UCSD-AML1 (cell line): ENCODE data around the gene CLEC16A.
"Not testable (repeated sequence)": the region's sequence is repeated elsewhere in the genome, so short reads cannot be mapped to it uniquely, and the experiment has no call there.

Experiments used
- DNase-seq: peaks from one replicate; lab custom pipeline; 2025; ENCODE audit not compliant: unreplicated experiment; lab: John Stamatoyannopoulos, UW

CLEC16A gene

GRCh38 chr16:10938796-10939648 is 5.3 kb upstream of the CLEC16A start:
- DNase-seq: no peak

GRCh38 chr16:10939649-10940234 is 4.6 kb upstream of the CLEC16A start:
- no peak for DNase-seq

GRCh38 chr16:10940501-10941079 is 3.8 kb upstream of the CLEC16A start:
- no peak for DNase-seq

- no peak for DNase-seq
Observed at GRCh38 chr16:10941127-10941933, 3.0 kb upstream of the CLEC16A start.

- DNase-seq: not testable (repeated sequence)
Observed at GRCh38 chr16:10941935-10942351, 2.4 kb upstream of the CLEC16A start.

GRCh38 chr16:10942352-10943063 is 1.9 kb upstream of the CLEC16A start, which contains the start of gene DEXI:
Gene DEXI, minus strand, starts transcription at chr16:10942468. Its CDS starts 463 bp downstream, at chr16:10942005.
- DNase-seq: peak; percentile 95

GRCh38 chr16:10943064-10943353 is 1.4 kb upstream of the CLEC16A start:
- no peak for DNase-seq

- DNase-seq: no peak
Observed at GRCh38 chr16:10945065-10945787, 862 bp downstream of the CLEC16A start.

- no peak for DNase-seq
Observed at GRCh38 chr16:10946308-10946707, 1.9 kb downstream of the CLEC16A start.

- no peak for DNase-seq
Observed at GRCh38 chr16:10947211-10947787, 2.9 kb downstream of the CLEC16A start.

- DNase-seq: peak; percentile 43
Observed at GRCh38 chr16:10949424-10949970, 5.1 kb downstream of the CLEC16A start.

GRCh38 chr16:10950393-10950792 is 6.0 kb downstream of the CLEC16A start:
- no peak for DNase-seq

- no peak for DNase-seq
Observed at GRCh38 chr16:10951026-10951425, 6.7 kb downstream of the CLEC16A start.

- no peak for DNase-seq
Observed at GRCh38 chr16:10954903-10955302, 10.5 kb downstream of the CLEC16A start.

- no peak for DNase-seq
Observed at GRCh38 chr16:10957771-10958482, 13.6 kb downstream of the CLEC16A start.

- DNase-seq: no peak
Observed at GRCh38 chr16:10959161-10959560, 14.8 kb downstream of the CLEC16A start.

- DNase-seq: no peak
Observed at GRCh38 chr16:10961231-10961630, 16.9 kb downstream of the CLEC16A start.

- peak; percentile 84 for DNase-seq
Observed at GRCh38 chr16:10964039-10964890, 19.9 kb downstream of the CLEC16A start.
